Smooth muscle cell (in vitro differentiated cells): ENCODE results near the gene LRRC15. TPM values are rescaled to one million over a fixed set of nuclear protein-coding genes. Genes with fewer than 3 reads are reported as not detected.

ENCODE experiments used
- DNase-seq: peaks from one replicate; lab custom pipeline; 2025; ENCODE audit not compliant: unreplicated experiment; lab: John Stamatoyannopoulos, UW
- H2AFZ ChIP-seq: fragments of 200-600 bp; sonication (generic); 2 replicates; pipeline ENCODE4 v1.6.0; 2016; ENCODE audit warnings: antibody characterized with exemption, low read depth, mild to moderate bottlenecking
- H3F3A ChIP-seq: fragments of 200-600 bp; sonication (generic); 2 replicates; pipeline ENCODE4 v1.6.0; 2017; ENCODE audit warnings: antibody characterized with exemption, low read depth
- H3K27ac ChIP-seq: fragments of 200-600 bp; sonication (generic); 2 replicates; pipeline ENCODE4 v1.5.1; 2016; ENCODE audit warnings: low read depth, mild to moderate bottlenecking
- H3K27me3 ChIP-seq: fragments of 200-600 bp; sonication (generic); 2 replicates; pipeline ENCODE4 v1.6.1; 2016; ENCODE audit warnings: low read depth, mild to moderate bottlenecking
- H3K36me3 ChIP-seq: fragments of 200-600 bp; sonication (generic); 2 replicates; pipeline ENCODE4 v1.5.1; 2016; ENCODE audit warnings: low read depth
- H3K4me1 ChIP-seq: fragments of 200-600 bp; sonication (generic); 2 replicates; pipeline ENCODE4 v1.5.1; 2016; ENCODE audit warnings: low read depth
- H3K4me2 ChIP-seq: fragments of 200-600 bp; sonication (generic); 2 replicates; pipeline ENCODE4 v1.6.0; 2016; ENCODE audit warnings: mild to moderate bottlenecking
- H3K4me3 ChIP-seq: fragments of 200-600 bp; sonication (generic); 2 replicates; pipeline ENCODE4 v1.5.1; 2016; ENCODE audit warnings: mild to moderate bottlenecking
- H3K79me2 ChIP-seq: fragments of 200-600 bp; sonication (generic); 2 replicates; pipeline ENCODE4 v1.6.0; 2016; ENCODE audit warnings: low read depth, mild to moderate bottlenecking
- H3K9ac ChIP-seq: fragments of 200-600 bp; sonication (generic); 2 replicates; pipeline ENCODE4 v1.6.0; 2016; ENCODE audit warnings: low read depth
- H3K9me3 ChIP-seq: fragments of 200-600 bp; sonication (generic); replicated peaks from 2 replicates; pipeline ENCODE4 v1.5.1; 2016; ENCODE audit warnings: low read depth
- H4K20me1 ChIP-seq: fragments of 200-600 bp; sonication (generic); 2 replicates; pipeline ENCODE4 v1.6.0; 2016; ENCODE audit warnings: low read depth
- WGBS: methylation state at CpG from one replicate; pipeline ENCODE4 v1.1.7; 2016; ENCODE audit warnings: low lambda C conversion rate; 5-methylcytosine and 5-hydroxymethylcytosine counted together
- polyA plus RNA-seq: library from polyadenylated mRNA; unstranded; fragments of >200 nt; fragmentation: Nextera tagmentation; extraction: Ambion mirVana; gene quantifications from 2 replicates; pipeline ENCODE4 v1.2.1, GENCODE V29; 2016
- total RNA-seq: library from RNA; depleted of rRNA; stranded (reverse); fragments of >200 nt; gene quantifications from 2 replicates; pipeline ENCODE4 v1.2.3, GENCODE V29; 2014
- TF ChIP-seq, protein P1 (sequence below): fragments of 200-600 bp; sonication (generic); IDR thresholded peaks from 2 replicates; pipeline ENCODE4 v1.5.1; 2017; ENCODE audit warnings: borderline replicate concordance, mild to moderate bottlenecking, antibody characterized with exemption; ENCODE audit not compliant: insufficient read depth, poor library complexity, severe bottlenecking

The LRRC15 gene
- total and polyA plus RNA-seq, 2 experiments from 2014 or later: 4.7 to 4.9 TPM

DNA sequence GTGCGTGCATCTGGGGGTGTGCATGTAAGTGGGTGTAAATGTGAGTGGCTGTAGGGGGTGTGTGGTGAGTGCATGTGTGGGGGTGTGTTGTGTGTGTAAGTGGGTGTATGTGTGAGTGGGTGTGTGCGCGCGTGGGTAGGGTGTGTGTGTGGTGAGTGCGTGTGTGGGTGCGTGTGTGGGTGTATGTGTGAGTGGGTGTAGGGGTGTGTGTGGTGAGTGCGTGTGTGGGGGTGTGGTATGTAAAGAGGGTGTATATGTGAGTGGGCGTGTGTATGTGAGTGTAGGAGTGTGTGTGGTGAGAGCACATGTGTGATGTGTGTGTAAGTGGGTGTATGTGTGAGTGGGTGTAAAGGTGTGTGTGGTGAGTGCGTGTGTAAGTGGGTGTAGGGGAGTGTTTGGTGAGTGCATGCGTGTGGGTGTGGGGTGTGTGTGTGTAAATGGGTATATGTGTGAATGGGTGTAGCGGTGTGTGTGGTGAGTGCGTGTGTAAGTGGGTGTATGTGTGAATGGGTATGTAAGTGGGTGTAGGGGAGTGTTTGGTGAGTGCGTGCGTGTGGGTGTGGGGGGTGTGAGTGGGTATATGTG lies 17.5 kb downstream of the LRRC15 start:
- H3K79me2 ChIP-seq: no peaks in the 10 kb centered on the region
- H3K4me2 ChIP-seq: no peak overlapping the region
- no peak overlapping the region for H2AFZ ChIP-seq
- no peaks in the 10 kb centered on the region for H3K4me1 ChIP-seq
- no peak overlapping the region for H3K4me3 ChIP-seq
- H3K9ac ChIP-seq: no peak overlapping the region
- no peaks in the 10 kb centered on the region for H3K36me3 ChIP-seq
- no peak for DNase-seq
- no peaks in the 10 kb centered on the region for H3K9me3 ChIP-seq
- H4K20me1 ChIP-seq: no peaks in the 10 kb centered on the region
- WGBS: 90% methylated on average over 10 of the region's 14 CpGs
- no peak overlapping the region for H3K27ac ChIP-seq
- H3F3A ChIP-seq: no peaks in the 10 kb centered on the region
- TF ChIP-seq, protein P1, sequence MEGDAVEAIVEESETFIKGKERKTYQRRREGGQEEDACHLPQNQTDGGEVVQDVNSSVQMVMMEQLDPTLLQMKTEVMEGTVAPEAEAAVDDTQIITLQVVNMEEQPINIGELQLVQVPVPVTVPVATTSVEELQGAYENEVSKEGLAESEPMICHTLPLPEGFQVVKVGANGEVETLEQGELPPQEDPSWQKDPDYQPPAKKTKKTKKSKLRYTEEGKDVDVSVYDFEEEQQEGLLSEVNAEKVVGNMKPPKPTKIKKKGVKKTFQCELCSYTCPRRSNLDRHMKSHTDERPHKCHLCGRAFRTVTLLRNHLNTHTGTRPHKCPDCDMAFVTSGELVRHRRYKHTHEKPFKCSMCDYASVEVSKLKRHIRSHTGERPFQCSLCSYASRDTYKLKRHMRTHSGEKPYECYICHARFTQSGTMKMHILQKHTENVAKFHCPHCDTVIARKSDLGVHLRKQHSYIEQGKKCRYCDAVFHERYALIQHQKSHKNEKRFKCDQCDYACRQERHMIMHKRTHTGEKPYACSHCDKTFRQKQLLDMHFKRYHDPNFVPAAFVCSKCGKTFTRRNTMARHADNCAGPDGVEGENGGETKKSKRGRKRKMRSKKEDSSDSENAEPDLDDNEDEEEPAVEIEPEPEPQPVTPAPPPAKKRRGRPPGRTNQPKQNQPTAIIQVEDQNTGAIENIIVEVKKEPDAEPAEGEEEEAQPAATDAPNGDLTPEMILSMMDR: no peak
- H3K27me3 ChIP-seq: peaks cover 6% of the 10 kb centered on the region

DNA sequence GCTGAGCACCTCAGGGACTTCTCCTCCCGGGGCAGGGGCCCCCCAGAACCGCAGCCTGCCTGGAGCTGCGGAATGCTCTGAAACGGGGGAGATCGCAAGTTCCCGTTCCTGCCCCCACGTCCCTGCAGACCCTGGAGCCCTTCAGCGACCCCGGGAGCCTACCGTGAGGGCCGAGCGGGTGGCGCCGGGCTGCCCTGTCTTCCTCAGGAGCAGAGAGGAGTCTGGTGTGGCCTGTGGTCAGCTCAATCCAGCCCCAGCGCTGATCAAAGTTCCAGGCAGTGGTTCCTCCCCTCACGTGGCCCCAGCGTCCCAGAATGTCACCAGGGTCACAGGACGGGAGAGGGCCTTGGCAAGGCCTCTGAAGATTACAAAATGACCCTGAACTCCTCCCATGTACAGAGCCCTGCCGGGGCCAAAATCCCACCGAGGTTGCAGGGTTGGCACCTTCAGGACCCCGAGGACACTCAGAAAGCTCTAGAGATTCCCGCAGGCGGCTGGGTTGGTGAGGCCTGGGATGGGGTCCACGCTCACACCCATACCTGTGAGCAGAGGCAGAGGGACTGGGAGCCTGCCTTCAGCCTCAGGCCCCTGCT lies 18.4 kb downstream of the LRRC15 start, which contains the start of gene CPN2:
TSS of gene CPN2 (minus strand) at position 249 of the 593 bp plus-strand sequence. CDS start 8,626 bp downstream, outside the sequence.
- H3K27ac ChIP-seq: no peak within 1 kb of the TSS

DNA sequence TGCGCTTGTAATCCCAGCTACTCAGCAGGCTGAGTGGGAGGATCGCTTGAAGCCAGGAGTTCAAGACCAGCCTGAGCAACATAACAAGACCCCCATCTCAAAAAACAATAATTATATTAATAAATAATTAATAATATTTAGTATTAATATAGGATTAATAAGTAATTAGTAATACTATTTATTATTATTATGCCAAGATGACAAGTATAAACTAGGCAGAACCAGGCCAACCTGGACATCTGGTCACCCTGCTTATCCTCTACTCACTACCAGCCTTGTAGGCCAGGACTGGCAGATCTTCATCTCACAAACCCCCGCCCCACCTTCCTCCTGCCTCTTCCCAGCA lies 18.8 kb downstream of the LRRC15 start:
- no peaks in the 10 kb centered on the region for H3K4me1 ChIP-seq
- H3K36me3 ChIP-seq: no peaks in the 10 kb centered on the region
- no peak overlapping the region for H3K27ac ChIP-seq
- no peak overlapping the region for H3K9ac ChIP-seq
- 74% methylated on average over 3 of the region's 3 CpGs for WGBS
- H4K20me1 ChIP-seq: no peaks in the 10 kb centered on the region
- no peaks in the 10 kb centered on the region for H3K79me2 ChIP-seq
- H3K4me2 ChIP-seq: no peak overlapping the region
- H3F3A ChIP-seq: no peaks in the 10 kb centered on the region
- no peak for DNase-seq
- no peaks in the 10 kb centered on the region for H3K9me3 ChIP-seq
- H3K27me3 ChIP-seq: no peaks in the 10 kb centered on the region
- H2AFZ ChIP-seq: no peak overlapping the region
- no peak overlapping the region for H3K4me3 ChIP-seq
- TF ChIP-seq, protein P1: no peak

More for the DNA sequence above, 18.4 kb downstream of the LRRC15 start, which contains the start of gene CPN2:
- H3K79me2 ChIP-seq: no peaks in the 10 kb centered on the region
- H3K4me2 ChIP-seq: no peak within 1 kb of the TSS
- WGBS: 94% methylated on average over 24 of the region's 24 CpGs
- H2AFZ ChIP-seq: no peak within 1 kb of the TSS
- no peaks in the 10 kb centered on the region for H4K20me1 ChIP-seq
- H3K4me3 ChIP-seq: no peak within 1 kb of the TSS
- TF ChIP-seq, protein P1: no peak
- DNase-seq: no peak
- H3K9me3 ChIP-seq: no peaks in the 10 kb centered on the region
- H3K9ac ChIP-seq: no peak within 1 kb of the TSS
- H3F3A ChIP-seq: no peaks in the 10 kb centered on the region
- H3K36me3 ChIP-seq: no peaks in the 10 kb centered on the region
- H3K27me3 ChIP-seq: peaks cover 3% of the 10 kb centered on the region
- H3K4me1 ChIP-seq: no peaks in the 10 kb centered on the region

DNA sequence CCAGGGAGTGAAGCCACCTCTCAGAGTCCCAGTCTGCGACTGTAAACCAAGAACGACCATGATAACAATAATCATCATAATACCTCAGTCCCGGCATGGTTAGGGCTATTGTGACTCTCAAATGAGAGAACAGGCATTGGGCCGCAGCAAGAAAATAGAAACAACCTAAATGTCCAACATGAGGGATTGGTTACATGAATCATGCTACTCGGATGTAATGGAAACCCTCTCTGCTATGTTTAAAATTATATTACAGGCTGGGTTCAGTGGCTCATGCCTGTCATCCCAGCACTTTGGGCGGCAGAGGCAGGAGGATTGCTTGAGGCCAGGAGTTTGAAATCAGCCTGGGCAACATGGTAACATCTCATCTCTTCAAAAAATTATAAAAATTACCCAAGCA lies 21.2 kb downstream of the LRRC15 start:
- Histone ChIP-seq H3K4me2 (no peak overlapping the region), H3K9ac (no peak overlapping the region), H3K4me3 (no peak overlapping the region), H2AFZ (no peak overlapping the region), H3K79me2 (no peaks in the 10 kb centered on the region), H3K36me3 (no peaks in the 10 kb centered on the region), H4K20me1 (no peaks in the 10 kb centered on the region), H3K9me3 (no peaks in the 10 kb centered on the region), H3K27ac (no peak overlapping the region), H3K4me1 (no peaks in the 10 kb centered on the region), H3K27me3 (no peaks in the 10 kb centered on the region), H3F3A (no peaks in the 10 kb centered on the region)
- 88% methylated on average over 6 of the region's 6 CpGs for WGBS
- TF ChIP-seq, protein P1: no peak
- no peak for DNase-seq
